WTC11 (cell line): Measurements from ENCODE around the gene JADE3. TPM values are rescaled to one million over a fixed set of nuclear protein-coding genes. Genes with fewer than 3 reads are reported as not detected.
A peak's percentile ranks its signal among the peaks of the same experiment; 100 is the strongest.

Source experiments
- ATAC-seq: fragments of 200-7000 bp; cut with Tn5 transposase; 2 replicates; pipeline ENCODE4 v1.10.0; 2021; ENCODE audit warnings: mild to moderate bottlenecking, moderate library complexity
- CTCF ChIA-PET: fragments of 300-600 bp; sonication (Branson Sonifier 250); formaldehyde crosslinking; loops from one replicate; lab custom pipeline; 2021; ENCODE audit warnings: antibody characterized with exemption; lab: Charles Lee
- POLR2A ChIA-PET: fragments of 350-600 bp; sonication (Branson Sonifier 250); formaldehyde crosslinking; loops from one replicate; lab custom pipeline; 2021; ENCODE audit warnings: antibody characterized with exemption; lab: Charles Lee
- DNase-seq: peaks from one replicate; pipeline ENCODE4 v3.0.0; 2021; ENCODE audit warnings: low spot score
- H3K27ac Mint-ChIP-seq: 2 replicates; pipeline ENCODE4 v1.8.0; 2021; ENCODE audit warnings: mixed read lengths
- H3K27me3 Mint-ChIP-seq: 2 replicates; pipeline ENCODE4 v1.8.0; 2021; ENCODE audit warnings: low read depth, mild to moderate bottlenecking, moderate library complexity, mixed read lengths
- H3K36me3 Mint-ChIP-seq: 2 replicates; pipeline ENCODE4 v1.8.0; 2021; ENCODE audit warnings: mixed read lengths
- H3K4me1 Mint-ChIP-seq: 2 replicates; pipeline ENCODE4 v1.8.0; 2022; ENCODE audit warnings: mixed read lengths
- H3K4me3 Mint-ChIP-seq: 2 replicates; pipeline ENCODE4 v1.8.0; 2021; ENCODE audit warnings: mild to moderate bottlenecking, moderate library complexity, mixed read lengths
- H3K9me3 Mint-ChIP-seq: 2 replicates; pipeline ENCODE4 v1.8.0; 2021; ENCODE audit warnings: mixed read lengths
- ATF1 ChIP-seq: sonication (generic); formaldehyde crosslinking; IDR thresholded peaks from 2 replicates; pipeline ENCODE4 v1.8.1; 2023; ENCODE audit warnings: mild to moderate bottlenecking, moderate library complexity, missing genetic modification reagents
- CDX4 ChIP-seq: fragments of 250-450 bp; sonication (Bioruptor Pico); IDR thresholded peaks from 2 replicates; pipeline ENCODE4 v1.9.0; 2021; ENCODE audit warnings: moderate library complexity, mild to moderate bottlenecking, inconsistent platforms, borderline replicate concordance
- CREM ChIP-seq: sonication (generic); formaldehyde crosslinking; IDR thresholded peaks from 2 replicates; pipeline ENCODE4 v1.8.1; 2022; ENCODE audit warnings: mild to moderate bottlenecking, missing genetic modification reagents, moderate library complexity
- E2F5 ChIP-seq: sonication (generic); formaldehyde crosslinking; IDR thresholded peaks from 2 replicates; pipeline ENCODE4 v1.8.1; 2022; ENCODE audit warnings: mild to moderate bottlenecking, moderate library complexity, missing genetic modification reagents
- FOXJ3 ChIP-seq: sonication (generic); formaldehyde crosslinking; IDR thresholded peaks from 2 replicates; pipeline ENCODE4 v1.9.0; 2021; ENCODE audit warnings: missing genetic modification reagents, mild to moderate bottlenecking, borderline replicate concordance
- GABPB1 ChIP-seq: sonication (generic); formaldehyde crosslinking; IDR thresholded peaks from 2 replicates; pipeline ENCODE4 v1.8.1; 2023; ENCODE audit warnings: mild to moderate bottlenecking, missing genetic modification reagents
- HMGXB4 ChIP-seq: sonication (generic); formaldehyde crosslinking; IDR thresholded peaks from 2 replicates; pipeline ENCODE4 v1.8.1; 2023; ENCODE audit warnings: mild to moderate bottlenecking, moderate library complexity, missing genetic modification reagents
- MYBL2 ChIP-seq: sonication (generic); formaldehyde crosslinking; IDR thresholded peaks from 2 replicates; pipeline ENCODE4 v1.8.1; 2023; ENCODE audit warnings: mild to moderate bottlenecking, moderate library complexity, missing genetic modification reagents
- NFATC4 ChIP-seq: fragments of 250-450 bp; sonication (Bioruptor Pico); IDR thresholded peaks from 2 replicates; pipeline ENCODE4 v1.9.0; 2021; ENCODE audit warnings: mild to moderate bottlenecking
- NR1H2 ChIP-seq: sonication (generic); formaldehyde crosslinking; IDR thresholded peaks from 2 replicates; pipeline ENCODE4 v1.9.0; 2021; ENCODE audit warnings: mild to moderate bottlenecking, moderate library complexity, missing genetic modification reagents
- NR3C1 ChIP-seq: sonication (generic); formaldehyde crosslinking; conservative IDR thresholded peaks from 2 replicates; pipeline ENCODE4 v1.8.1; 2023; ENCODE audit warnings: low read depth, mild to moderate bottlenecking, missing genetic modification reagents
- OVOL2 ChIP-seq: fragments of 250-450 bp; sonication (Bioruptor Pico); IDR thresholded peaks from 2 replicates; pipeline ENCODE4 v1.9.0; 2021; ENCODE audit warnings: mild to moderate bottlenecking, borderline replicate concordance
- TEAD1 ChIP-seq: sonication (generic); formaldehyde crosslinking; IDR thresholded peaks from 2 replicates; pipeline ENCODE4 v1.8.0; 2022; ENCODE audit warnings: mild to moderate bottlenecking, missing genetic modification reagents
- TP53 ChIP-seq: sonication (generic); formaldehyde crosslinking; IDR thresholded peaks from 2 replicates; pipeline ENCODE4 v1.8.1; 2023; ENCODE audit warnings: mild to moderate bottlenecking, missing genetic modification reagents
- ZNF219 ChIP-seq: sonication (generic); formaldehyde crosslinking; IDR thresholded peaks from 2 replicates; pipeline ENCODE4 v1.8.0; 2023; ENCODE audit warnings: missing genetic modification reagents, mild to moderate bottlenecking, borderline replicate concordance
- ZNF317 ChIP-seq: sonication (generic); formaldehyde crosslinking; IDR thresholded peaks from 2 replicates; pipeline ENCODE4 v1.8.1; 2023; ENCODE audit warnings: low read depth, mild to moderate bottlenecking, moderate library complexity, missing genetic modification reagents, borderline replicate concordance
- ZNF396 ChIP-seq: fragments of 250-450 bp; sonication (Bioruptor Pico); IDR thresholded peaks from 2 replicates; pipeline ENCODE4 v1.8.0; 2021; ENCODE audit warnings: mild to moderate bottlenecking, moderate library complexity, borderline replicate concordance
- ZNF425 ChIP-seq: fragments of 250-450 bp; sonication (Bioruptor Pico); conservative IDR thresholded peaks from 2 replicates; pipeline ENCODE4 v1.9.0; 2021; ENCODE audit warnings: mild to moderate bottlenecking
- ZNF512 ChIP-seq: sonication (generic); formaldehyde crosslinking; IDR thresholded peaks from 2 replicates; pipeline ENCODE4 v1.8.1; 2022; ENCODE audit warnings: missing genetic modification reagents, borderline replicate concordance
- ZNF532 ChIP-seq: fragments of 250-450 bp; sonication (Bioruptor Pico); IDR thresholded peaks from 2 replicates; pipeline ENCODE4 v1.9.0; 2021; ENCODE audit warnings: mild to moderate bottlenecking, borderline replicate concordance
- total RNA-seq: library from RNA; stranded (reverse); gene quantifications from 3 replicates; pipeline ENCODE4 v1.2.3, GENCODE V29; 2021

Gene JADE3
- total RNA-seq, 1 experiment from 2014 or later: 19.2 TPM

- no peak for ATAC-seq
- ChIA-PET POLR2A (no interaction called here), CTCF (interaction anchor here (1.9 kb wide), 1 partner anchor 54 kb away, joined by 6 read pairs; no protein-coding TSS in a partner anchor)
- Mint-ChIP-seq H3K4me1 (peaks cover 52% of the 10 kb centered on the region), H3K36me3 (no peaks in the 10 kb centered on the region), H3K27me3 (no peaks in the 10 kb centered on the region), H3K27ac (no peak overlapping the region), H3K4me3 (no peak overlapping the region), H3K9me3 (no peaks in the 10 kb centered on the region)
- no peak for DNase-seq
- no peak for TF ChIP-seq ZNF512 (CRISPR knock-in tag)
- TF ChIP-seq ZNF219: no peak
- TF ChIP-seq NFATC4 (CRISPR knock-in tag): no peak
- no peak for TF ChIP-seq GABPB1 (CRISPR knock-in tag)
- TF ChIP-seq ZNF396 (CRISPR knock-in tag): no peak
- no peak for TF ChIP-seq E2F5 (CRISPR knock-in tag)
- TF ChIP-seq FOXJ3 (CRISPR knock-in tag): no peak
- TF ChIP-seq ZNF317 (CRISPR knock-in tag): no peak
- TF ChIP-seq NR1H2 (CRISPR knock-in tag): no peak
- no peak for TF ChIP-seq ZNF532 (CRISPR knock-in tag)
- TF ChIP-seq CREM (CRISPR knock-in tag): no peak
- TF ChIP-seq ATF1 (CRISPR knock-in tag): no peak
- no peak for TF ChIP-seq ZNF425 (CRISPR knock-in tag)
- TF ChIP-seq HMGXB4 (CRISPR knock-in tag): no peak
These were observed 45.1 kb downstream of the JADE3 start for GRCh38 chrX:46957297-46957696.

- DNase-seq (no peak), ATAC-seq (no peak)
- H3K4me1 Mint-ChIP-seq: peaks cover 53% of the 10 kb centered on the region
- CTCF ChIA-PET: no interaction called here
- no peaks in the 10 kb centered on the region for H3K9me3 Mint-ChIP-seq
- no peak overlapping the region for H3K4me3 Mint-ChIP-seq
- H3K27me3 Mint-ChIP-seq: no peaks in the 10 kb centered on the region
- POLR2A ChIA-PET: no interaction called here
- H3K27ac Mint-ChIP-seq: peak overlapping the region; percentile 4; the same call in 1 of the 2 replicates
- H3K36me3 Mint-ChIP-seq: no peaks in the 10 kb centered on the region
- TF ChIP-seq CDX4: no peak
- no peak for TF ChIP-seq NR3C1 (CRISPR knock-in tag)
- no peak for TF ChIP-seq OVOL2 (CRISPR knock-in tag)
- TF ChIP-seq TEAD1: no peak
- no peak for TF ChIP-seq MYBL2 (CRISPR knock-in tag)
- TF ChIP-seq ZNF532 (CRISPR knock-in tag): no peak
- TF ChIP-seq TP53 (CRISPR knock-in tag): no peak
These were observed 46.9 kb downstream of the JADE3 start for GRCh38 chrX:46959101-46959500.
